CD14-positive monocyte (primary cell): ENCODE measurements around the gene SEMA4G. TPM values are rescaled to one million over a fixed set of nuclear protein-coding genes. Genes with fewer than 3 reads are reported as not detected.

Source experiments
- DNase-seq, 3 donors: peaks; one replicate each; pipeline ENCODE4 v3.0.0-alpha.2; 2011 to 2022
- H2AFZ ChIP-seq: 2 replicates; pipeline ENCODE4 v1.6.0; 2012; ENCODE audit warnings: mild to moderate bottlenecking, low read depth, low read length, inconsistent platforms; ENCODE audit not compliant: insufficient read depth, poor library complexity, severe bottlenecking
- H3K27ac ChIP-seq, 2 donors: 1 replicate in 1 of 2; 2 replicates in 1 of 2; pipeline ENCODE4 v1.5.1; 2012 to 2013; ENCODE audit warnings: low read length in 2 of 2, control low read depth in 1 of 2, inconsistent platforms in 1 of 2, low read depth in 1 of 2, mild to moderate bottlenecking in 1 of 2
- H3K27me3 ChIP-seq, 2 donors: one replicate each; pipeline versions ENCODE4 v1.6.0 to v1.6.1; 2011 to 2013; ENCODE audit warnings: low read length in 2 of 2; ENCODE audit not compliant: control insufficient read depth in 2 of 2, insufficient read depth in 2 of 2
- H3K36me3 ChIP-seq, 2 donors: replicated peaks in 1 of 2; 1 replicate in 1 of 2; 2 replicates in 1 of 2; pipeline versions ENCODE4 v1.5.1 to v1.6.1; 2012 to 2013; ENCODE audit warnings: low read length in 2 of 2, control low read depth in 1 of 2, inconsistent platforms in 1 of 2, mild to moderate bottlenecking in 1 of 2; ENCODE audit not compliant: insufficient read depth in 2 of 2, control insufficient read depth in 1 of 2
- H3K4me1 ChIP-seq, 2 donors: 1 replicate in 1 of 2; 2 replicates in 1 of 2; pipeline versions ENCODE4 v1.5.1 to v1.6.1; 2012 to 2013; ENCODE audit warnings: low read length in 2 of 2, control low read depth in 1 of 2, inconsistent platforms in 1 of 2, mild to moderate bottlenecking in 1 of 2, moderate library complexity in 1 of 2; ENCODE audit not compliant: insufficient read depth in 2 of 2, control insufficient read depth in 1 of 2
- H3K4me2 ChIP-seq: replicated peaks from 2 replicates; pipeline ENCODE3; 2012; ENCODE audit warnings: low read length, moderate library complexity, mild to moderate bottlenecking; ENCODE audit not compliant: poor library complexity, severe bottlenecking; ENCODE audit errors: extremely low read depth
- H3K4me3 ChIP-seq, 3 experiments: fragments of 200-600 bp in 1 of 3; sonication (generic) in 1 of 3; replicated peaks in 1 of 3; 1 replicate in 2 of 3; 2 replicates in 1 of 3; pipeline ENCODE4 v1.5.1; 2011 to 2013; ENCODE audit warnings: low read length in 3 of 3, mild to moderate bottlenecking in 3 of 3, control low read depth in 2 of 3, low read depth in 2 of 3, inconsistent platforms in 1 of 3, moderate library complexity in 1 of 3
- H3K79me2 ChIP-seq: 2 replicates; pipeline ENCODE4 v1.6.0; 2012; ENCODE audit warnings: mild to moderate bottlenecking, control low read depth, inconsistent platforms, low read length, moderate library complexity; ENCODE audit not compliant: insufficient read depth
- H3K9ac ChIP-seq: 2 replicates; pipeline ENCODE4 v1.6.0; 2017; ENCODE audit warnings: low read length, mild to moderate bottlenecking; ENCODE audit not compliant: insufficient read depth, poor library complexity, severe bottlenecking
- H3K9me3 ChIP-seq, 2 donors: replicated peaks in 1 of 2; 1 replicate in 1 of 2; 2 replicates in 1 of 2; pipeline versions ENCODE4 v1.5.1 to v1.6.1; 2012 to 2013; ENCODE audit warnings: low read length in 2 of 2, control low read depth in 1 of 2; ENCODE audit not compliant: control insufficient read depth in 1 of 2, insufficient read depth in 1 of 2
- H4K20me1 ChIP-seq: 2 replicates; pipeline ENCODE4 v1.6.0; 2012; ENCODE audit warnings: mild to moderate bottlenecking, low read length, control low read depth, moderate library complexity; ENCODE audit not compliant: insufficient read depth
- H3K27ac Mint-ChIP-seq, 7 donors: one replicate each; pipeline ENCODE4 v1.8.0; 2020; ENCODE audit warnings: mild to moderate bottlenecking in 7 of 7, mixed read lengths in 7 of 7, moderate library complexity in 6 of 7, inconsistent platforms in 2 of 7
- H3K27me3 Mint-ChIP-seq, 3 donors: one replicate each; pipeline ENCODE4 v1.8.0; 2021 to 2022; ENCODE audit warnings: low read depth in 3 of 3, mild to moderate bottlenecking in 3 of 3, mixed read lengths in 3 of 3, moderate library complexity in 3 of 3, inconsistent platforms in 1 of 3
- H3K36me3 Mint-ChIP-seq, 2 donors: one replicate each; pipeline ENCODE4 v1.8.0; 2020; ENCODE audit warnings: mixed read lengths in 2 of 2, inconsistent platforms in 1 of 2, mild to moderate bottlenecking in 1 of 2
- H3K4me1 Mint-ChIP-seq: one replicate; pipeline ENCODE4 v1.8.0; 2020; ENCODE audit warnings: mild to moderate bottlenecking, mixed read lengths
- H3K4me3 Mint-ChIP-seq, 2 donors: one replicate each; pipeline ENCODE4 v1.8.0; 2020; ENCODE audit warnings: mild to moderate bottlenecking in 2 of 2, mixed read lengths in 2 of 2, moderate library complexity in 1 of 2
- H3K9me3 Mint-ChIP-seq, 7 donors: one replicate each; pipeline ENCODE4 v1.8.0; 2020 to 2022; ENCODE audit warnings: mixed read lengths in 7 of 7, mild to moderate bottlenecking in 6 of 7, moderate library complexity in 6 of 7, inconsistent platforms in 2 of 7
- WGBS: methylation state at CpG from one replicate; pipeline ENCODE4 v1.1.5; 2013; ENCODE audit warnings: missing lambda C conversion rate; ENCODE audit not compliant: insufficient coverage; 5-methylcytosine and 5-hydroxymethylcytosine counted together
- intact Hi-C, 2 donors: fragments of 100-400 bp; cut with micrococcal nuclease; formaldehyde crosslinking; loops; one replicate each; pipeline versions ENCODE4 v1.15.0 to v1.15.1; 2023
- polyA plus RNA-seq, 3 donors: library from polyadenylated mRNA; depleted of rRNA in 1 of 3; unstranded in 2 of 3; stranded (reverse) in 1 of 3; fragments of 300-500 nt in 2 of 3; fragments of >200 nt in 1 of 3; fragmentation: Illumina TruSeq in 2 of 3; gene quantifications; 1 replicate in 2 of 3; 2 replicates in 1 of 3; pipeline ENCODE4 v1.2.3, GENCODE V29; 2012 to 2021
- TF ChIP-seq, protein P1 (sequence below): fragments of 200-600 bp; IDR thresholded peaks from one replicate; pipeline ENCODE4 v1.8.0; 2022; ENCODE audit warnings: antibody characterized with exemption, mild to moderate bottlenecking

Gene SEMA4G
- polyA plus RNA-seq, 3 donors: 0.24 TPM; not detected in 2

DNA sequence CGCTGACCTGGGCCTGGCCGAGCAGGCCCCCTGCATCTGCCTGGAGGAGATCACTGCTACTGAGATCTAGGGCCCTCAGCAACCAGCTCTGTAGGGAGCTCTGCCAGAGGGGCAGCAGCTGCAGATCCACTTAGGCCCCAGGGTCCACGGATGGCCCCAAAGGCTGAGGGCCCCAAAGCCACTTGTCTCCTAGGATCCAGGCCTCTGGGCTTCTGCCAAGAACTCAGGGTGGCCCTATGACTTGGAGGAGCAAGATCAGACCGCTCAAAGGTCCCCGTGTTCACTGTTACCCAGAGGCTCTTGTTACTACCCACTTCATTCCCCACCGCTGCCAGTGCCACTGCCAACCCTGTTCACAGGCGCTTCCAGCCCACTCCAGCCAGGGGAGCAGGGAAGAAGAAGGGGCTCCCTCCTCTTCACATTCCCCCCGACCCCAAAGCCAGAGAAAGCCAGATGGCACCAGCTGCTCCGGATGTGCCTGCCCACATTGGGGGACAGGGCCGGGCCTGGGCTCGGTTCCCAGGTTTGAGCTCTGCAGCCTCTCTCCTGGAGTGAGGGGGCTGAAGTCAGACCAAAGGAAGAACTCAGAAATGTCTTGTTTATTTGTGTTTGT lies 37.9 kb downstream of the SEMA4G start:
- Histone ChIP-seq H3K79me2 (no peaks in the 10 kb centered on the region), H3K4me1 (no peaks in the 10 kb centered on the region), H2AFZ (no peak overlapping the region), H3K36me3 (peaks cover 3 to 12% of the 10 kb centered on the region in 2 donors), H3K4me3 (no peak overlapping the region), H3K4me2 (no peak overlapping the region), H3K9me3 (no peaks in the 10 kb centered on the region), H3K27me3 (no peaks in the 10 kb centered on the region), H3K9ac (no peak overlapping the region), H4K20me1 (no peaks in the 10 kb centered on the region), H3K27ac (no peak overlapping the region)
- Mint-ChIP-seq H3K4me3 (no peak overlapping the region), H3K9me3 (no peaks in the 10 kb centered on the region), H3K4me1 (no peaks in the 10 kb centered on the region), H3K36me3 (peaks cover 8 to 20% of the 10 kb centered on the region in 2 donors), H3K27me3 (peaks cover 0 to 3% (median 1%) of the 10 kb centered on the region in 3 donors), H3K27ac (no peak overlapping the region)
- WGBS: 79% methylated on average over 7 of the region's 11 CpGs
- TF ChIP-seq, protein P1, sequence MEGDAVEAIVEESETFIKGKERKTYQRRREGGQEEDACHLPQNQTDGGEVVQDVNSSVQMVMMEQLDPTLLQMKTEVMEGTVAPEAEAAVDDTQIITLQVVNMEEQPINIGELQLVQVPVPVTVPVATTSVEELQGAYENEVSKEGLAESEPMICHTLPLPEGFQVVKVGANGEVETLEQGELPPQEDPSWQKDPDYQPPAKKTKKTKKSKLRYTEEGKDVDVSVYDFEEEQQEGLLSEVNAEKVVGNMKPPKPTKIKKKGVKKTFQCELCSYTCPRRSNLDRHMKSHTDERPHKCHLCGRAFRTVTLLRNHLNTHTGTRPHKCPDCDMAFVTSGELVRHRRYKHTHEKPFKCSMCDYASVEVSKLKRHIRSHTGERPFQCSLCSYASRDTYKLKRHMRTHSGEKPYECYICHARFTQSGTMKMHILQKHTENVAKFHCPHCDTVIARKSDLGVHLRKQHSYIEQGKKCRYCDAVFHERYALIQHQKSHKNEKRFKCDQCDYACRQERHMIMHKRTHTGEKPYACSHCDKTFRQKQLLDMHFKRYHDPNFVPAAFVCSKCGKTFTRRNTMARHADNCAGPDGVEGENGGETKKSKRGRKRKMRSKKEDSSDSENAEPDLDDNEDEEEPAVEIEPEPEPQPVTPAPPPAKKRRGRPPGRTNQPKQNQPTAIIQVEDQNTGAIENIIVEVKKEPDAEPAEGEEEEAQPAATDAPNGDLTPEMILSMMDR: no peak
- DNase-seq: no peak
- intact Hi-C loops: no loop called here

DNA sequence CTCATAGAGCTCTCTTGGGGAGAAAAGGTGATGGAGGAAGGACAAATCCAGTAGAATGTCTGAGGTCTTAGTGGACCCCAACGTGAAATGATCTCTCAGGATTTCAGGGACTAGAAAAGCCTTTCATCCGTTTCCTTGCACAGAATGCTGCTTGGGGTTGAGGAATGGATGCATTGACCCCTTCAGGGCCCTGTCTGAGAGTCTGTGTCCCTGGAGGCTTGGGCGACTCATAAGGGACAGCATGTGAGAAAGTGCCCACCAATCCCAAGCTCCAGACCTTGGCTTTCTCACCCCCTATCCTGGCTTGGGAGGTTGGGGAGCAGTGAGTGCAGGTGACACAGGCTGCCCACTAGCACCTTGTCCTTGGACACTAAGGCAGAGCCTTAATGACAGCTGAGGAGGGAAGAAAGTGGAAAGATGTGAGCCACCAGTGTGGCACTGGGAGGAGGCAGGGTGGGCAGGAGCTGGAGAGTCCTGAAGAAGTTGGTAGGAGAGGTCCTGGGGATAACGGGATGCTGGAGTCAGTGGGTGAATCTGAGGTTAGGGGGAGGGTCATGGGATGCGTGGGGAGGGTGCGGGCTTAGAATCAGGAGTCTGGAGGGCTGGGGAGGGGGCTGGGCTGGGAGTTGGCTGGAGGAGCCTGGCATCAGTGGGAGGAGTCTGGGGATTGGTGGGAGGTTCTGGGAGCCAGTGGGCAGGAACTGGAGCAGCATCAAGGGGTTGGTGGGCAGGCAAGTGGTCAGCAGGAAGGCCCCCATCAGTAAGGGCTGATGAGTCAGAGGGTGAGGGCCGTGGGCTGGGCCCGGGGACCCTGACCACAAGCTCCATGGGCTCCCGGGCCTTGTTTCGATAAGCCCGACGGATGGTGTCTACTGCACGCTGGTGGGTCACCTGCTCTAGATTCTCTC lies 38.9 kb downstream of the SEMA4G start:
- Histone ChIP-seq H3K4me1 (peaks cover 3 to 7% of the 10 kb centered on the region in 2 donors), H3K9me3 (no peaks in the 10 kb centered on the region), H3K27ac (no peak overlapping the region), H3K36me3 (peaks cover 3 to 12% of the 10 kb centered on the region in 2 donors), H3K4me3 (no peak overlapping the region), H3K79me2 (no peaks in the 10 kb centered on the region), H3K4me2 (no peak overlapping the region), H2AFZ (no peak overlapping the region), H3K9ac (no peak overlapping the region), H3K27me3 (no peaks in the 10 kb centered on the region), H4K20me1 (no peaks in the 10 kb centered on the region)
- no peak overlapping the region for H3K27ac Mint-ChIP-seq
- TF ChIP-seq, protein P1: no peak
- peaks cover 8% of the 10 kb centered on the region for H3K4me1 Mint-ChIP-seq
- intact Hi-C loops: no loop called here
- peaks cover 0 to 7% (median 7%) of the 10 kb centered on the region in 3 donors for H3K27me3 Mint-ChIP-seq
- DNase-seq: no peak
- peaks cover 8 to 20% of the 10 kb centered on the region in 2 donors for H3K36me3 Mint-ChIP-seq
- H3K9me3 Mint-ChIP-seq: peaks cover 0 to under 1% (median 0%) of the 10 kb centered on the region in 7 donors
- no peak overlapping the region for H3K4me3 Mint-ChIP-seq
- 87% methylated on average over 4 of the region's 13 CpGs for WGBS
